Sciatic nerve (tissue), 2 donors: ENCODE results near the gene KRTAP5-6. TPM values are rescaled to one million over a fixed set of nuclear protein-coding genes. Genes with fewer than 3 reads are reported as not detected.
"Not testable (repeated sequence)": the region's sequence is repeated elsewhere in the genome, so short reads cannot be mapped to it uniquely, and the experiment has no call there.

ENCODE experiments used
- ATAC-seq: fragments of 200-7000 bp; cut with Tn5 transposase; one replicate; pipeline ENCODE4 v1.9.1; 2020; ENCODE audit warnings: mild to moderate bottlenecking, moderate library complexity
- DNase-seq: peaks from one replicate; pipeline ENCODE4 v3.0.0-alpha.2; 2020; ENCODE audit warnings: low spot score
- intact Hi-C: fragments of 100-400 bp; cut with DNase I; formaldehyde crosslinking; loops from one replicate; pipeline ENCODE4 v1.14.2; 2022
- total RNA-seq: library from RNA; stranded (reverse); fragmentation: NEBNext Ultra II Directional; extraction: Animal tissue kit (Norgen Biotek cat#: 25700); gene quantifications from one replicate; pipeline ENCODE4 v1.2.1, GENCODE V29; 2021
- donor health status: DM: no; HTN: no; CAD: no.
- donor health status: DM: no; HTN: no; CAD: no.

Gene KRTAP5-6
- total RNA-seq, 1 donor from 2014 or later: not detected

DNA sequence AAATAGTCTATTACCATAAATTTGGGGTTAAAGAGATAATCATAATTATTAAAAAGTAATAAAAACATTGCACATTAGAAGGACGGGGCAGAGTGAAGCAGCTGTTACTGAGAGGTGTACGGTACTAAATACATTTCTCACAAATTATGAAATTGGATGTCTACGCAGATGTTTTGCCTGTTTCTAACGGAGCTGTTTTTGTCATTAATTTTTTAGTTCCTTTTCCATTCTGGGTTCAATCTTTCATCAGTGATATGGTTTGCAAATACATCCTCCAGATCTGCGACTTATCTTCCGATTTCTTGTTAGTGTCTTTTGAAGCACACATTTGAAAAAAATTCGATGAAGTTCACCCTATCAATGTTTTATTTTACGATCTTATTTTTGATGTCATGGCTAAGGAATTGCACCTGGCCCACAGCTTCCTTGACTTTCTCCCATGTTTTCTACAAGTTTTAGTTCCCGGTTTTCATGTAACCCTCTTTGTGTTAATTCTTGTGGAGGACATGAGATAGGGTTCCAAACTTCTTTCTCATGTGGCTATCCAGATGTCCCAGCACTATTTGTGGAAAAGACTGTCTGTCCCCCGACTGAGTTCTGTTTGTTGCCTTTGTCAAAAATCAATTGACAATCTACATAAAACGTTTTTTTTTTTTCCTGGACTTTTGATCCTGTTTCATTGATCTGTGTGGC lies 21.3 kb upstream of the KRTAP5-6 start:
- ATAC-seq: no peak
- intact Hi-C loops: no loop called here

DNA sequence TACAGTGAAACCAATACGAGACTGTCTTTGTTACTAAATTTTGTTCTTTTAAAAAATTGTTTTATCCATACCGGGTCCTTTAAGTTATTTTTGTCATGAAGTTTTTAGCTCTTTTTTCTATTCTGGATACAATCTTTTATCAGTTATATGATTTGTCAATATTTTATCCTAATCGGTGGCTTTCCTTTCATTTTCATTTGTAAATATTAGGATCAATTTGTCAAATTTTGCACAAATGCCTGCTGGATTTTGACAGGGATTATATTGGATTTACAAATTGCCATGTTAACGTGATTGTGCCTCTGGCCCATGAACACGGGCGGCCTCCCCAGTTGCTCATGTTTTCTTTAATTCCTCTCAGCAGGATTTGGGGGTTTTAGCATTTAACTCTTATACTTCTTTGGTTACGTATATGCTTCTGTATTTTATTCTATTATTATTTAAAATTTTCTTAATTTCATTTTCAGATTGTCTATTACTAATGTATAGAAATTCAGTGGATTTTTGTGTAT lies 20.7 kb upstream of the KRTAP5-6 start:
- ATAC-seq (no peak), DNase-seq (no peak)

More for the DNA sequence above, 21.3 kb upstream of the KRTAP5-6 start:
- DNase-seq: no peak

DNA sequence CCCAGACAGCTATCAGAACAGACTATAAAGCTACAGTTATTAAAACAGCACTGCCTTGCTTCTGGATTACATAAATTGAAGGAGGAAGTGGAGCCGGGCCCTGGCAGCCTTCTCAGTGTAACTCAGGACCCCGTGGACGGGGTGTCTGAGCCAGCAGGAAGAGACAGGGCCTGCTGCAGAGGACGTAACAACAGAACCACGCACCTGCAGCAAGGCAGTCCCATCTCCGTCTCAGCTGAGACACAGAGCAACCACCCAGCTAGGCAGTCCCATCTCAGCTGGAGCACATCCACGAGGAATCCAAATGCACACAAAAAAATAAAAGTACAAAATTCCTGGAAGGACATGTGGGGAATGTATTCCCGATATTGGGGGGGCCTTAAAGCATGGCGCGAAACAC lies 17.1 kb upstream of the KRTAP5-6 start:
- intact Hi-C loops: no loop called here
- ATAC-seq (no peak), DNase-seq (no peak)

More for the DNA sequence above, 20.7 kb upstream of the KRTAP5-6 start:
- intact Hi-C loops: no loop called here

DNA sequence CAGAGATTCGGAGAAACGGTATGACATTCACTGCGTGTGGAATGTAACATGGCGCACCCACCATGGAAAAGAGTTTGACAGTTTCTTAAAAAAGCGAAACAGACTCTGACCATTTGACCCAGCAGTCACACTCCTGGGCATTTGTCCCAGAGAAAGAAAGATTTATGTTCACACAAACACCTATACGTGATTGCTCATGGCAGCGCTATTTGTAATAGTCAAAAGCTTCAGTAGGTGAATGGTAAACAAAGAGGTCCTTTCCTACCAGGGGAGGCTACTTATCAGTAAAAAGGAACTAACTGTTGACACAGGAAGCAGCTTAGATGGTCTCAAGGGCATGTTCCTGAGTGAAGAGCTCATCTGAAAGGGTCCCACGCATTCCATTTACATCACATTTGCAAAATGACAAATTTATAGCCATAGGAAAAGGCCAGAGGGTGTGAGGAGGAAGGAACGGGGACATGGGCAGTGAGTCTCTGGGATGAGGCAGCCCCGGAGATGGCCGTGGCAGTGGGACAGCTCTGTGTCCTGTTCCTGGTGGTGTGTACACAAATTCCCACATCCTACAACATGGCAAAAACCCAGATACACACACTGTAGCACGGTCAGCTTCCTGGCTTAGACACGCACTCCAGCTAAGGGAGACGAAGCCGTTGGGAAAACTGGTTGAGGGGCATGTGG lies 14.6 kb upstream of the KRTAP5-6 start:
- DNase-seq (peak; percentile 19), ATAC-seq (no peak)
- intact Hi-C loops: no loop called here

DNA sequence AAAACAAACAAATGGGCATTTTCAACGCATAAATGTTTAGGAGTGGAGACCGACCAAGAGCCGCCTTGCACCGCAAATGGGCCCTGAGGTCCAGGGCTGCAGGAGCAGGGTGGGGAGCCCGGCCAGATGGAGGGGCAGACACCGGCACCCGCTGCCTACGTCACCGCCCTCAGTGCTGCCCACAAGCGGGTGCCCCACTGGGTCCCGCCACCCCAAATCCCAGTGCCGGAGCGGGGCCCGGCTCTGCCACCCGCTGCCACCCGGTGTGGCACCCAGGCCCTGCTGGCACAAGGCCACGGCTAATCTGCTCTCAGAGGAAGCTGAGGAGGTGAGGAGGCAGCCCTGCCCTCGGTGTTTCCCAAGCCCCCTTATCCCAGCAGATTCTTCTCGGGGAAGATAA lies 13.8 kb upstream of the KRTAP5-6 start:
- intact Hi-C loops, DNase-seq, ATAC-seq: not testable (repeated sequence)

DNA sequence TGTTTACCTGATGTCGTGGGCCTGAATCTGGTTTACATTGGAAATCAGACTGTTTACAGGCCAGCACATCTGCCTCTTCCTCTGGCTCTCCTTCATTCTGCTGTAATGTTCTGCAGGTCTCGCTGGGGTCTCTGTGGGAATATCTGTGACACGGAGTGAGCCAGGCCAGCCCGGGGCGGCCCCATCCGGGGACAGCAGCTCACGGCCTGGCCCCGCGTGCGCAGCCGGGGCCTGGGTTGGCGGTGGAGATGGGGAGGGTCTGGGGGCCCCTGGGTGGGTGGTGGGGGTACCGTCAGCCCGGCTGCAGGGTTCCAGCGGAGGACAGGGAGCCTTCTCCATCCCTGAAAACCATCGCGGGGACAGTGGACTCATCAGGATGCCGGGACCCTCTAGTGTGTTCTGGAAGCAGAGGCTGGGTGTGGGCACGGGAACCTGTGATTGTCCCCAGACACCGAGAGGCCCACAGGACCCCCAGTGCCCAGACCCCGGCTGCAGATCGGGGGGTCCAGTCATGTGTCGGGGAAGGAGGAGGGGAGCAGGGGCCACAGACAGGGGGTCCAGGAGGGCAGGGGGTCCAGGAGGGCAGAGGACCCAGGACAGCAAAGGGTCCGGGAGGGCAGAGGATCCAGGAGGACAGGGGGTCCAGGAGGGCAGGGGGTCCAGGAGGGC lies 13.0 kb upstream of the KRTAP5-6 start:
- peak; percentile 56 for ATAC-seq
- intact Hi-C loops: not testable (repeated sequence)

DNA sequence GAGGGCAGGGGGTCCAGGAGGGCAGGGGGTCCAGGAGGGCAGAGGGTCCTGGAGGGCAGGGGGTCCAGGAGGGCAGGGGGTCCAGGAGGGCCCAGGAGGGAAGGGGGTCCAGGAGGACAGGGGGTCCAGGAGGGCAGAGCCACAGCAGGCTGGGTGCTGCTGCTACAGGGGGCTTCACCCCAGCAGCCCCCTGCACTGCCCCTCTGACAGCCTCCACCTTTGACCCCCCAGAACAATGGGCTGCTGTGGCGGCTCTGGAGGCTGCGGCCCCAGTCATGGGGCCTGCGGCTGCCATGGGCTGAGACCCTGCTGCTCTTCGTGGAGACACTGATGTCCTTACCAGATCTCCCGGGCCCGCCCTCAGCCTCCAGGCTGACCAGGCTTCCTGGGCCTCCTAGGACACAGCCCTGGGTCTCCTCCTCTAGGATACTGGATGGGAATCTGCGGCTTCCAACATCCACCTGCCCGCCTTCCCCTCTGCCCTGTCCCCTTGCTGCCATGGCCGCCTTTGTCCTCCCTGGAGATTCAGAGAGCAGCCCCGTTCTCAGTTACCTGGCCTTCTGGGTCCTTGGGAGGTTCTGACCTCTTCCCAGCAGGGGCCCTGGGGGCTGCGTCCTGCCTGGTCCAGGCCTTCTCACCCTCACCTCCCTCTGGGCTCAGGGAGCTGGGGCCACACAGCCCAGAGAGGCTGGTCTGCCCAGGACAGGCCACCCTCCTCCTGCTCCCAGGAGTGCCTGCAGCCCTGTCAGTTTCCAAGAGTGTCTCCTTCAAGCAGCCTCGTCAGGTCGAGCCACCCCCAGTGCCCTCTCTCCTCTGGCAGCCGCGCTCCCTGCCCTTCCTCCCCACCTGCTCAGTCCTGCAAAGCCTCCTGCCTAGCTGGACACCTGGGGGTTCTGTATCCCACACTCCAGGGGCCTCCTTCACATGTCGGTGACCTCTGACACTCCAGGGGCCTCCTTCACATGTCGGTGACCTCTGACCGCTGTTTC lies 11.8 kb upstream of the KRTAP5-6 start:
- DNase-seq, intact Hi-C loops: not testable (repeated sequence)
- peak; percentile 11 for ATAC-seq

More for the DNA sequence above, 13.0 kb upstream of the KRTAP5-6 start:
- DNase-seq: not testable (repeated sequence)

DNA sequence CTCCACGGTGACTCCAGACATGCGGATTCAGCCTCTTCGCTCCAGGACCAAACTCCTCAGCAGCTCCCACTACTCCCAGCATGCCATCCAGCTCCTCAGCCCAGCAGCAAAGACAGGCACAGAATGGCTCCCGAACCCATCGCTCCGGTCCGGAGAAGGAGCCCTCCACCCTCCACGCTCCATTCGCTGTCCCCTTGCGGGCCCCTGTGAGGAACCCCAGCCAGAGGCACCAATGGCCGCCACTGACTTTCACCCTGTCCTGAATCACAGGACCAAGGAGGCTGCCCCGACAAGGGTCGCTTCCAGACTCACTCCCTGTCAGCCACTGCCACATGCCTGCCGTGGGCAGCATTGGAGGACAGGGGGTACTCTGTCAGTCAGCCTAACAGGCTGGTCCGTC lies 10.8 kb upstream of the KRTAP5-6 start:
- peak; percentile 23 for ATAC-seq
- DNase-seq, intact Hi-C loops: not testable (repeated sequence)

DNA sequence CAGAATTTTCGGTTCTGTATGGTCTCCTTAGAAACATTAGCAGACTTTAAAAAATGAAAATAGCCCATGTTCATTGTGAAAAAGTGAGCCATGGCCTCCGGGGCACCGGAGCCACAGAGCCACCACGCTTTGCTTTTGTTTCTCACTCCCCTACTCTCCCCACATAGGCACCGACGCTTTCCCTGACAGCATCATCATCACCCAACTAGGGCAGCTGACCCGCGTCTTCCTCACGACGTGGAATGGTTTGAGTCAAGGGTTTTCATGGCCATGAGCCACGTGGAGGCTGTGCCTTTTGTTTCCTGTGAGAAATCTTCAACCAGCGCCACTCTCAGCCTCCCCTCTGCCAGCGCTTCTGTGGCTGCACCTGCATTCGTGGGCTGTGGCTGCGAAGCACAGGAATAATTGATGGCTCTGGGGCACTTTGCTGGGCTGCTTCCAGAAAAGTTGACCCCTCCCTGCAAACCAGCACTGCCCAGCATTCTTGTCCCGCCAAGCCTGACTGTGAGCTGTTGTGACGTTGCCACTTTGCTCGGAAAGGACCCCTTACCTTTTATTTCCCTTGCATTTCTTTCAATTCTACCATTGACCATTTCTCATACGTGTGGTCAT lies 8.6 kb upstream of the KRTAP5-6 start:
- ATAC-seq, intact Hi-C loops, DNase-seq: not testable (repeated sequence)

DNA sequence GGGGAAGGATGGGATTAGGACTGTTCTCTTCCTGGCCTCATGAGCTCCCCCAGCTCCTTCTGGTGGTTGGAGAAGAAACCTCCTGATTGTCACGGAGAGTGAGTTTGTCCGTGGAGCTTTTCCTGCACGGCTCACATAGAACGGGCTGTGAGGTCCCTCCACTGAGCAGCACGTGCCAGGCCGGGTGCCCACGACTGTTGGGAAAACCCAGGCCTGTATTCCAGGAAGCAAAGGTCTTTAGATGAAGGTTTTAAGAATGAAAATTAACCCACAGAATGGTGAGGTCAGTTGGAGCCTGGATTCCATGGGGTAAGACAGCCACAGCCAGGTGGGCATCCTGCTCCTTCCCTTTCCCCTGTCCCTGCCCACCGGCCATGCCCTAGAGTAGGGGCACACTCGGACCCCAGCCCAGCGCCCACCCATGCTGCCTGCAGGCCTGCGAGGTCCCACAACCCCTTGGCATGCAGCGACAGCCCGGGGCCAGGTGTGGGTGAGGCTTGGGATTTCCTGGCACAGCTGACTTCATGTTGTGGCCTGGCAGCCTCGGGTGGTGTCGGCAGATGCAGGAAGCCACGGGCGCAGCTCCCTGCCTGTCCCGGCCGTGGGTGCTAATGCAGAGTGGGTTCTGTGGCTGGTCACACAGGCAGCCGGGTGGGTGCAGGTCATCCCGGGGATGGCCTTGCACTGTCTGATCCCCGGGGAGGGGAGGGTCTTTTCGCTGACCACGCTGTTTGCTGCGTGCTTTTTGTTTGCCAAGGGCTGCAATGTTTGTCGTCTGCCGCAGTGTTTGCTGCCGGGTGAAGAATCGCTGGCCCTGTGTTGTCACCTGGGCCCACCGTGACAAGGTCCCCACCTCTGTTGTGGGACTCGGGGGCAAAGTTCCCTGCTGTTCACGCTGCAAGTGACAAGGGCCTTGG lies 7.5 kb upstream of the KRTAP5-6 start:
- intact Hi-C loops: loop anchor here (5.0 kb wide), 1 partner anchor 37 kb away; no protein-coding TSS in a partner anchor
- DNase-seq, ATAC-seq: not testable (repeated sequence)

DNA sequence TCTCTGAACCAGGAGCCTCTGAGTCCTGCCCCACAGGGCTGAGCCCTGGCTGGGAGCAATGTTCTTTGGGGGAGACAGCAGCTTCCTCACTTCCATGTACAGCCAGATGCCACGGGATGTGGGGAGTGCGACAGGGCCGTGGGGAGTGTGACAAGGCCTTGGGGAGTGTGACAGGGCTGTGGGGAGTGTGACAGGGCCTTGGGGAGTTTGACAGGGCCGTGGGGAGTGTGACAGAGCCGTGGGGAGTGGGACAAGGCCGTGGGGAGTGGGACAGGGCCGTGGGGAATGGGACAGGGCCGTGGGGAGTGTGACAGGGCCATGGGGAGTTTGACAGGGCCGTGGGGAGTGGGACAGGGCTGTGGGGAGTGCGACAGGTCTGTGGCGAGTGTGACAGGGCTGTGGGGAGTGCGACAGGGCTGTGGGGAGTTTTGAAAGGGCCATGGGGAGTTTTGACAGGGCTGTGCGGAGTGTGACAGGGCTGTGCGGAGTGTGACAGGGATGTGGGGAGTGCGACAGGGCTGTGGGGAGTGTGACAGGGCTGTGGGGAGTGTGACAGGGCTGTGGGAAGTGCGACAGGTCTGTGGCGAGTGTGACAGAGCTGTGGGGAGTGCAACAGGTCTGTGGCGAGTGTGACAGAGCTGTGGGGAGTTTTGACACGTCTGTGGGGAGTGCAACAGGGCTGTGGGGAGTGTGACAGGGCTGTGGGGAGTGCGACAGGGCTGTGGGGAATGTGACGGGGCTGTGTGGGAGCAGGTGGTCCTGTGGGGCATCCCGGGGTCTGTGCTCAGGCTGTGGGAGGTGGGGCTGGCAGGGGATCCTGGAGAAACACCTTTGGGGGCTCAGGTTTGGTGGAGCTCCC lies 6.6 kb upstream of the KRTAP5-6 start:
- ATAC-seq: no peak
- intact Hi-C loops: loop anchor here (5.0 kb wide), 1 partner anchor 38 kb away; no protein-coding TSS in a partner anchor

DNA sequence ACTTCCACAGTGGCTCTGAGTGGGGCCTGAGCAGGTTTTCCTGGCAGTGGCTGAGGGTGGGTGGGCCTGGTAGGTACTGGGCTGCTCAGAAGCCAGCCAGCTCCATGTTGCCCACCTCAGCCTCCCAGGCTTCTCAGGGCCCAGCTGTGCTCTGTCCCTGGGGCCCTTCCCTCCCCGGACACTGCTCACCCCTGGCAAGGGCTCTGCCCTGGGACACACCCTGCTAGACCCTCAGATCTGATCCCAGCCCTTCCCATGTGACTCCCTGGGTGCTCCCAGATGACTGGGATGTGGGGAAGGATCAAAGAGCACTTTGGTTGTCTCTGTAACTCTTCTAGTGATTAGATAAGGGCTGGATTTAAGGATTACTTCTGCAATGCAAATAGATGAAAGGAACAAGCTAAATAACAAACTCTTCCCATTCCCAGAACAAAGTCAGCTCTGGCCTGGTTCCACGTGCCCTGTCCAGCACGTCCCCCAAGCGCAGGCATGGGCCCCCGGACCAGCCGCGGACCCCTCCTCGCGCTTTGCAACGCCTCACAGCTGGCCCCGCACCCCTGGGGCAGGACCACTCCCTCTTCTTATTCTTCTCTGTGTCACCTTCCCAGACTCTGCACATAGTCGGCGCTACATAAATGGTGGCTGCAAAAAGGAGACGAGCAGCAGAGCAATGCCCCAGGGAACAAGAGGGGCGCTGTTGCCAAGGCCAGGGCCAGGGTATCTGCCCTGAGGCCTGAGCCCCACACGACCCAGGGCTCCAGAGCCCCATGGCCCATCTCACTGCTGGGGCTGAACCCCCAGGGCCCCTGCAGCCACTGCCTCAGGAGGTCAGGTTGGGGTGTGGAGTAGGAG lies 5.7 kb upstream of the KRTAP5-6 start:
- intact Hi-C loops: loop anchor here (5.0 kb wide), 1 partner anchor 39 kb away; no protein-coding TSS in a partner anchor
- DNase-seq: no peak
- ATAC-seq: no peak

More for the DNA sequence above, 6.6 kb upstream of the KRTAP5-6 start:
- DNase-seq: no peak

DNA sequence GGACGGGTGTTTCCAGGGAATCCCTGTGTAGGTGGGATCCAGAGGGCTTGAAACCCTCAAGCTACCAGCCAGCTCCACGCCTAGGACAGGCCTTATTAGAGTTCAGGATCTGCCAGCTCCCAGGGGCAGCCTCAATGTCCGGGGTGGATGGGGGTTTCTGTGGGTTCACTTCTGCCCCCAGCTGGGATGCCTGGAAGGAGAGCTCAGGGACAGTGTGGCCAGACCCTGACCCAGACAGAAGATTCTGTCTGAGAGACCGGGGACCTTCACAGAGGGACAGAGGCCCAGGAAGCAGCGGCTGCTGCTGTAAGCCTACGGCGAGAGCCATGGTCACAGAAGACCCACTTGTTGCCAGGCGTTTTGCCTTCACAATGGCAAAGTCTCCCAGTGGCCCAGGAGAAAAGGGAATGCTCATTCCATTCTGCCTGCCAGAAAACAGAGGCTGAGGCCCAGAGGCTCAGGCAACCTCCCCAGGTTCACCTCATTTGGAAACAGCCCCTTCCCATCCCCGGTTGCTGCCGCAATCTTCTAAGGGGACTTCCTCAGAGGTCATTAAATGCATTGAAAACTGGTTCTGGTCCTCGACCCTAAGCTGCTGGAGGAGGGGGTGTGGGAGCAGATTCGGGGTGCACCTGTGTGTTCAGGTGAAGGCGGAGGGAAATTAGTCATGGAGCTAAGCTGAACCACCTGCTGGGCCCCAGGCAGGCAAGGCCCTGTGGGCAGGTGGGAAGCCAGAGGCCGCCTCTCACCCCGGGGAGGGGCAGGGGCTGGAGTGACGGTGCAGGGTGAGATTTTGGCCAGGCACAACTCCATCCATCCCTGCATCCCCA lies 4.9 kb upstream of the KRTAP5-6 start:
- intact Hi-C loops: loop anchor here (2.0 to 5.0 kb wide), 2 partner anchors 40 to 141 kb away; no protein-coding TSS in a partner anchor
- peak; percentile 40 for DNase-seq
- ATAC-seq: no peak

DNA sequence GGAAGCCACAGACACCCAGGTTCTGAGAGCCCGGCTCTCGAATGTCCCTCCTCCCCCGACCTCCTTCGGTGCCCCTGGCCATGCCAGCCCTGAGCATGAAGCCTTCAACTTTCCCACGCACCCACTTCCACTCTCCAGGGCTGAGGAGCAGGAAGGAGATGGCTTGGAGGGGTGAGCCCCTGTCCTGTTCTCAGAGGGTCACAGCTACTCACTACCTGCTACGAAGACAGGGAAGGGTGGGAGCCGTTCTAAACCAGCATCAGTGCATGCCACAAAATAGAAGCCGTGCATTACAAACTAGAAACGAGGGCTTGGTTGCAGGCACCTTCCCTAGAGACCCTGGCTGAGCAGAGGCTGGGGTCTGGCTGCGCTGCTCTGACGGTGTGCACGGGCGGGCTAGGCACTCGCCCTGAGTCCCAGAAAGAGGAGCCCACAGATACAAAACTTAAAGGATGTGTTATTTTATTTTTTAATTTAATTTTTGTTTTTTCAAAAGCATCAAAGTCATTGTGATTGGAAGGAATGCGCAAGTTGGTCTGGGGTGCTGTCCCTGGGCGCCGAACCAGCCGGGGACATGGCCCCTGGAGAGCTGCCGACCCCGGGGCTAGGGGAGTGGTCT lies 4.2 kb upstream of the KRTAP5-6 start:
- no peak for DNase-seq
- no peak for ATAC-seq
- intact Hi-C loops: loop anchor here (2.0 to 5.0 kb wide), 2 partner anchors 41 to 140 kb away; no protein-coding TSS in a partner anchor
